ENCODE results near the gene MAGIX. TPM values are rescaled to one million over a fixed set of nuclear protein-coding genes. Genes with fewer than 3 reads are reported as not detected.
A peak's percentile ranks its signal among the peaks of the same experiment; 100 is the strongest.

Gene MAGIX
- total RNA-seq, 1 donor = 1.8 TPM

DNA sequence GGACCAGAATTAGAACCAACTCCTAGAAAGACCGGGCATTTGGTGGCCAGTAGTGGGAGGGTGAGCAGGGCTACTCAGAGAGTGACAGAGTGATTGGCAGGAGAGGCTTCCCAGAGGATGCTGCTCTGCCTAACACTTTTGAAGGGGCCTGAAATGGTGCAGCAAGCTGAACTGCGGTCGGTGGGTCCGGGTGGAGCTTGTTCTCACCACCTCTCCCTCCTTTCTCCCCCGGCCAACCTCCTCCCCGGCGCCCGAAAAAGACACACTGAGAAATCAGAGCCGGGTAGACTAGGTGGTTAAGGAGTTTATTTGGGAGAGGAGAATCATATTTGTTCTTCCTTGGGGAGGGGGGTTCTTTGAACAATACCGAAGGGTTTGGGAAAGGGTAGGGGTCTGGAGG is 25.0 kb downstream of the MAGIX start:
- Histone ChIP-seq H3K4me3 (ENCODE audit: insufficient read depth, low read length) (no peak overlapping the region), H3K4me2 (ENCODE audit: insufficient read depth, low read length) (no peak overlapping the region), H3K36me3 (ENCODE audit: insufficient read depth, low read length) (no peaks in the 10 kb centered on the region), H3K79me2 (ENCODE audit: insufficient read depth, low read length) (no peaks in the 10 kb centered on the region), H3K4me1 (ENCODE audit: insufficient read depth, low read length) (peaks cover 6% of the 10 kb centered on the region), H3K27me3 (ENCODE audit: insufficient read depth, low read length) (no peaks in the 10 kb centered on the region), H4K20me1 (ENCODE audit: insufficient read depth, low read length) (no peaks in the 10 kb centered on the region), H2AFZ (ENCODE audit: low read length) (no peak overlapping the region), H3K9me3 (ENCODE audit: low read depth, low read length) (no peaks in the 10 kb centered on the region), H3K27ac (ENCODE audit: low read depth, low read length) (no peak overlapping the region)
- TF ChIP-seq, protein P1, sequence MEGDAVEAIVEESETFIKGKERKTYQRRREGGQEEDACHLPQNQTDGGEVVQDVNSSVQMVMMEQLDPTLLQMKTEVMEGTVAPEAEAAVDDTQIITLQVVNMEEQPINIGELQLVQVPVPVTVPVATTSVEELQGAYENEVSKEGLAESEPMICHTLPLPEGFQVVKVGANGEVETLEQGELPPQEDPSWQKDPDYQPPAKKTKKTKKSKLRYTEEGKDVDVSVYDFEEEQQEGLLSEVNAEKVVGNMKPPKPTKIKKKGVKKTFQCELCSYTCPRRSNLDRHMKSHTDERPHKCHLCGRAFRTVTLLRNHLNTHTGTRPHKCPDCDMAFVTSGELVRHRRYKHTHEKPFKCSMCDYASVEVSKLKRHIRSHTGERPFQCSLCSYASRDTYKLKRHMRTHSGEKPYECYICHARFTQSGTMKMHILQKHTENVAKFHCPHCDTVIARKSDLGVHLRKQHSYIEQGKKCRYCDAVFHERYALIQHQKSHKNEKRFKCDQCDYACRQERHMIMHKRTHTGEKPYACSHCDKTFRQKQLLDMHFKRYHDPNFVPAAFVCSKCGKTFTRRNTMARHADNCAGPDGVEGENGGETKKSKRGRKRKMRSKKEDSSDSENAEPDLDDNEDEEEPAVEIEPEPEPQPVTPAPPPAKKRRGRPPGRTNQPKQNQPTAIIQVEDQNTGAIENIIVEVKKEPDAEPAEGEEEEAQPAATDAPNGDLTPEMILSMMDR (IDR thresholded peaks at IDR 0.05; ENCODE audit: extremely low read depth, low read depth, low read length) = no peak
- no peak for DNase-seq (ENCODE audit: insufficient read length, low spot score, missing footprints)

DNA sequence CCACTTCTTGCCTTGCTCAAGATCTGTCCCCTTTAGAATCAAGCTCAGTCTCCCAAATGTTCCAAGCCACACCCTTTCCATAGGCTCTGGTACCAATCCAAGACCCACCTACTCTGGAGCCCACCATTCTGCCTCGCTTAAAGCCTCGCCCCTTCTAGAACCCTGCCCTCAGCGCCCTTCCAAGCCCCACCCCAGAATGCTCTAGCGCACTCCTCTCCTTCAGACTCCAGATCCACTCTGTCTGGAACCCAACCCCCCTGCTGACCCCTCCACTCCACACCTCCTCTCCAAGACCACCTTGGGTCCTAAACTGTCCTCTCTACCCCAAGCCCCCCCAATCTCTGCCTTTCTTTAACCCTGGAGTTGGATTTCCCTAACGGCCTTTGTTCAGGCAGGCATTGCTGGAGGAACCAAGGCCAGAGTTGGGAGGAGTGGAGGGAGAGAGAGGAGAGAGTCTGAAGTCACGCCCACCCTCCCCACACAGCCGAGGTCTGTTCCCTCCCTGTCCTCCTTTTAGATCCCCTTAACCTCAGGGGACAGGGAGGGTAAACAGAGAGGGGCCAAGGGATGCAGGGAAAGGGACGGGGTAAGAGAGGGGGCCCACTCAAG is 26.0 kb downstream of the MAGIX start:
- TF ChIP-seq, protein P1 (IDR thresholded peaks at IDR 0.05; ENCODE audit: extremely low read depth, low read depth, low read length) = no peak
- Histone ChIP-seq H3K9me3 (ENCODE audit: low read depth, low read length) (no peaks in the 10 kb centered on the region), H3K4me3 (ENCODE audit: insufficient read depth, low read length) (no peak overlapping the region), H3K36me3 (ENCODE audit: insufficient read depth, low read length) (no peaks in the 10 kb centered on the region), H3K27me3 (ENCODE audit: insufficient read depth, low read length) (no peaks in the 10 kb centered on the region), H3K27ac (ENCODE audit: low read depth, low read length) (no peak overlapping the region), H3K79me2 (ENCODE audit: insufficient read depth, low read length) (no peaks in the 10 kb centered on the region), H3K4me1 (ENCODE audit: insufficient read depth, low read length) (peaks cover 6% of the 10 kb centered on the region), H2AFZ (ENCODE audit: low read length) (no peak overlapping the region), H4K20me1 (ENCODE audit: insufficient read depth, low read length) (no peaks in the 10 kb centered on the region), H3K4me2 (ENCODE audit: insufficient read depth, low read length) (no peak overlapping the region)
- DNase-seq (ENCODE audit: insufficient read length, low spot score, missing footprints) = no peak

DNA sequence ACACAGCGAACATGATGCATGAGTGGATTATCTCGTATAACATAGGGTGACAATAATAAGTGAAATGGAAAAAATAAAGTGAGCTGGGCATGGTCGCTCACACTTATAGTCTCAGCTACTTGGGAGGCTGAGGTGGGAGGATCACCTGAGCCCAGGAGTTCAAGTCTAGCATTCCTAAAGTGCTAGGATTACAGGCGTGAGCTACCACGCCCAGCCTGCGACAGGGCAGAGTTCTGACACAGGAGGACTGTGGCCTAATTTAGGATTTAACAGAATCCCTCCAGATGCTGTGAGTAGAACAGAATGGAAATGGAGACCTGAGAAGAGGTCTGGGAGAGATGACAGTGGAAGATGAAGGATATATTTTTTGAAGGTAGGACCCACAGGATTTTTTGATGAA is 27.0 kb downstream of the MAGIX start:
- Histone ChIP-seq H3K27ac (ENCODE audit: low read depth, low read length) (no peak overlapping the region), H3K79me2 (ENCODE audit: insufficient read depth, low read length) (no peaks in the 10 kb centered on the region), H3K9me3 (ENCODE audit: low read depth, low read length) (no peaks in the 10 kb centered on the region), H3K36me3 (ENCODE audit: insufficient read depth, low read length) (no peaks in the 10 kb centered on the region), H3K4me3 (ENCODE audit: insufficient read depth, low read length) (no peak overlapping the region), H3K4me1 (ENCODE audit: insufficient read depth, low read length) (peaks cover 6% of the 10 kb centered on the region), H3K4me2 (ENCODE audit: insufficient read depth, low read length) (peak overlapping the region; percentile 36), H2AFZ (ENCODE audit: low read length) (no peak overlapping the region), H3K27me3 (ENCODE audit: insufficient read depth, low read length) (no peaks in the 10 kb centered on the region), H4K20me1 (ENCODE audit: insufficient read depth, low read length) (no peaks in the 10 kb centered on the region)
- TF ChIP-seq, protein P1 (IDR thresholded peaks at IDR 0.05; ENCODE audit: extremely low read depth, low read depth, low read length) = no peak
- DNase-seq (ENCODE audit: insufficient read length, low spot score, missing footprints) = no peak

DNA sequence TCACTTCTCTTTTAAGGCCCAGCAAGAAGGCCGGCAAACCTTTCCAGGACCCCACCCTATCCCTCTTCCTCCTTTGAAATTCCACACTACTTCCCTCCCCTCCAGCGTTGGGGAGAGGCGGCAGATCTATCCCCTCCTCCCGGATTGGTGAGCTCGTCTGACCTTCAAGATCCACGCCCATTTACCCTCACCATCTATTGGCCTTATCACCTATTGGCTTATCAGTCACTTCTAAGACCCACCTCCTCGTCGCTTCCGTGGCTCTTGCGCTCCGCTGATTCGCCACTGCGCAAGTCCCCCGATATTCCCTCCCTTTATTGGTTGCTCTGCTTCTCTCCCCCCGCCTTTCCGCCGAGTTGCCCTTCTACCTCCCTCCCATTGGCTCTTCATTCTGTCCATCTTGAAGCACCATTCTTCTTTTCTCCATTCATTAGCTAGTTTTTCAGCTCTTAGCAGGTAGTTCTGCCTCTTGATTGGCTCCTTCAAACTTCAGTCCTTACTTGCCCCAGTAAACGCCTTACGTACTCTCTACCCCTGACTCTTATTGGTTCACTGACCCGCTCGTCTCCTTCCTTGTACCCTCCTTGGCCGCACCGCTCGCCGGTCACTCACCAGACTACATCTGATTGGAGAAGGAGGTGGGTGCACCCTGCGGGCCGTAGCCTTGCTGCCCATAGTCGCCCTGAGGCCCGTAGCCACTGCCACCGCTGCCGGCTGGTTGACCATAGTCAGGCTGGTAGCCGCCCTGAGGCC is 28.4 kb downstream of the MAGIX start:
- Histone ChIP-seq H3K79me2 (ENCODE audit: insufficient read depth, low read length) (no peaks in the 10 kb centered on the region), H4K20me1 (ENCODE audit: insufficient read depth, low read length) (no peaks in the 10 kb centered on the region), H3K27me3 (ENCODE audit: insufficient read depth, low read length) (no peaks in the 10 kb centered on the region), H3K27ac (ENCODE audit: low read depth, low read length) (peak overlapping the region; percentile 53), H3K9me3 (ENCODE audit: low read depth, low read length) (no peaks in the 10 kb centered on the region), H3K4me1 (ENCODE audit: insufficient read depth, low read length) (no peaks in the 10 kb centered on the region), H3K4me3 (ENCODE audit: insufficient read depth, low read length) (peak overlapping the region; percentile 80), H2AFZ (ENCODE audit: low read length) (peak overlapping the region; percentile 78), H3K36me3 (ENCODE audit: insufficient read depth, low read length) (no peaks in the 10 kb centered on the region), H3K4me2 (ENCODE audit: insufficient read depth, low read length) (peak overlapping the region; percentile 84)
- peak; percentile 97 for DNase-seq (ENCODE audit: insufficient read length, low spot score, missing footprints)
- TF ChIP-seq, protein P1 (IDR thresholded peaks at IDR 0.05; ENCODE audit: extremely low read depth, low read depth, low read length) = no peak
